Cardiac muscle cell (in vitro differentiated cells and primary cell): ENCODE results near the gene PITPNC1. TPM values are rescaled to one million over a fixed set of nuclear protein-coding genes. Genes with fewer than 3 reads are reported as not detected.

Experiments used
- DNase-seq, 2 donors: peaks; one replicate each; pipeline versions ENCODE4 v3.0.0 to v3.0.0-alpha.2; 2010 to 2017; ENCODE audit warnings: low read depth in 1 of 2, low spot score in 1 of 2
- H3K27ac ChIP-seq: fragments of 200-600 bp; sonication (generic); 2 replicates; pipeline ENCODE4 v1.5.1; 2016
- H3K27me3 ChIP-seq: fragments of 200-600 bp; sonication (generic); 2 replicates; pipeline ENCODE4 v1.6.0; 2016; ENCODE audit warnings: control low read depth
- H3K36me3 ChIP-seq: fragments of 200-600 bp; sonication (generic); 2 replicates; pipeline ENCODE4 v1.5.1; 2016; ENCODE audit warnings: control low read depth
- H3K4me1 ChIP-seq: fragments of 200-600 bp; sonication (generic); 2 replicates; pipeline ENCODE4 v1.8.1; 2017; ENCODE audit warnings: low read depth, mild to moderate bottlenecking, mixed run types
- H3K4me3 ChIP-seq: fragments of 200-600 bp; sonication (generic); 2 replicates; pipeline ENCODE4 v1.5.1; 2016; ENCODE audit warnings: mild to moderate bottlenecking
- H3K9me3 ChIP-seq: fragments of 200-600 bp; sonication (generic); 2 replicates; pipeline ENCODE4 v1.5.1; 2017; ENCODE audit warnings: low read depth, mild to moderate bottlenecking, control low read depth
- CTCF ChIP-seq: IDR thresholded peaks from 2 replicates; pipeline ENCODE4 v1.5.1; 2012; ENCODE audit warnings: low read depth, mild to moderate bottlenecking, low read length
- polyA plus RNA-seq: library from polyadenylated mRNA; unstranded; fragments of >200 nt; fragmentation: Nextera tagmentation; extraction: Ambion mirVana; gene quantifications from 2 replicates; pipeline ENCODE4 v1.2.1, GENCODE V29; 2016
- total RNA-seq: library from RNA; depleted of rRNA; stranded (reverse); fragments of >200 nt; gene quantifications from 2 replicates; pipeline ENCODE4 v1.2.3, GENCODE V29; 2016

Gene PITPNC1
- total and polyA plus RNA-seq, 2 experiments from 2014 or later, result 4.8 to 5.7 TPM

GRCh38 chr17:67737145-67737544, 360.1 kb downstream of the PITPNC1 start:
- no peaks in the 10 kb centered on the region for H3K27me3 ChIP-seq
- H3K4me3 ChIP-seq, result no peak overlapping the region
- TF ChIP-seq CTCF, result no peak
- no peak overlapping the region for H3K27ac ChIP-seq
- peaks cover 79% of the 10 kb centered on the region for H3K36me3 ChIP-seq
- no peaks in the 10 kb centered on the region for H3K4me1 ChIP-seq
- H3K9me3 ChIP-seq, result no peaks in the 10 kb centered on the region
- DNase-seq, result no peak

GRCh38 chr17:67742025-67742424, 364.9 kb downstream of the PITPNC1 start:
- no peaks in the 10 kb centered on the region for H3K9me3 ChIP-seq
- no peak for DNase-seq
- no peaks in the 10 kb centered on the region for H3K27me3 ChIP-seq
- no peaks in the 10 kb centered on the region for H3K4me1 ChIP-seq
- H3K36me3 ChIP-seq, result peaks cover 69% of the 10 kb centered on the region
- TF ChIP-seq CTCF, result no peak
- no peak overlapping the region for H3K4me3 ChIP-seq
- no peak overlapping the region for H3K27ac ChIP-seq

Other genes starting within 250 kb of the PITPNC1 start
- gene HELZ, start 132.1 kb upstream of the PITPNC1 start, total RNA-seq, result 22.7 and 31.7 TPM in 2 replicates
- 27.6 and 38.6 TPM in 2 replicates for gene HELZ, start 132.1 kb upstream of the PITPNC1 start, polyA plus RNA-seq
- 16.6 and 20.8 TPM in 2 replicates for gene PSMD12, start 10.7 kb upstream of the PITPNC1 start, total RNA-seq
- gene PSMD12, start 10.7 kb upstream of the PITPNC1 start, polyA plus RNA-seq, result 44.1 and 58.9 TPM in 2 replicates